D721Med (cell line): ENCODE measurements around the gene RAP1GDS1.

Experiments used
- DNase-seq: peaks from one replicate; pipeline ENCODE4 v3.0.0; 2011; ENCODE audit warnings: low spot score; ENCODE audit not compliant: insufficient read length
- FAIRE-seq: peaks from 2 replicates; lab custom pipeline; 2011; peaks lifted over from hg19 to GRCh38; lab: Jason Lieb, UNC
- CTCF ChIP-seq: IDR thresholded peaks from 2 replicates; pipeline ENCODE4 v1.5.1; 2012; ENCODE audit warnings: mild to moderate bottlenecking, control low read depth; ENCODE audit not compliant: insufficient read depth; ENCODE audit errors: missing control alignments

Gene RAP1GDS1

GRCh38 chr4:98261405-98262291 lies 464 bp downstream of the RAP1GDS1 start:
- FAIRE-seq (no peak), DNase-seq (no peak)
- TF ChIP-seq CTCF: no peak

GRCh38 chr4:98262431-98262830 lies 1.2 kb downstream of the RAP1GDS1 start:
- FAIRE-seq (peak; percentile 80), DNase-seq (no peak)
- no peak for TF ChIP-seq CTCF

- DNase-seq (no peak), FAIRE-seq (no peak)
- TF ChIP-seq CTCF: no peak
Measured at GRCh38 chr4:98267498-98267897, 6.3 kb downstream of the RAP1GDS1 start.

GRCh38 chr4:98275145-98275544 lies 14.0 kb downstream of the RAP1GDS1 start:
- DNase-seq (no peak), FAIRE-seq (peak; percentile 38)
- TF ChIP-seq CTCF: no peak

- no peak for TF ChIP-seq CTCF
Measured at GRCh38 chr4:98283219-98284189, 22.3 kb downstream of the RAP1GDS1 start.

GRCh38 chr4:98284640-98285046 lies 23.5 kb downstream of the RAP1GDS1 start:
- FAIRE-seq (no peak), DNase-seq (no peak)
- TF ChIP-seq CTCF: no peak

More at GRCh38 chr4:98283219-98284189, 22.3 kb downstream of the RAP1GDS1 start:
- FAIRE-seq (no peak), DNase-seq (no peak)
